Esophagus muscularis mucosa (tissue), 3 donors: ENCODE data around the gene INPP5A.

Source experiments
- CTCF ChIP-seq, 3 experiments: fragments of 200-600 bp in 2 of 3; fragments of 450-650 bp in 1 of 3; sonication (generic) in 2 of 3; IDR thresholded peaks; one replicate each; pipeline ENCODE4 v1.5.1; 2017 to 2019; ENCODE audit warnings: antibody characterized with exemption in 3 of 3, mild to moderate bottlenecking in 2 of 3, moderate library complexity in 1 of 3
- POLR2A ChIP-seq: fragments of 450-650 bp; IDR thresholded peaks from one replicate; pipeline ENCODE4 v1.6.1; 2017; ENCODE audit warnings: antibody characterized with exemption, moderate library complexity, mild to moderate bottlenecking, low read depth
- POLR2AphosphoS5 ChIP-seq, 2 donors: sonication (generic); formaldehyde crosslinking; IDR thresholded peaks; one replicate each; pipeline ENCODE4 v1.6.1; 2017; ENCODE audit warnings: antibody characterized with exemption in 2 of 2

- TF ChIP-seq CTCF (IDR thresholded peaks at IDR 0.05) (no peak), POLR2A (no peak), POLR2AphosphoS5 (IDR thresholded peaks at IDR 0.05) (no peak)
Observed at GRCh38 chr10:132766291-132766690, 228.7 kb downstream of the INPP5A start.
